ENCODE measurements around the gene ADAM12.

Gene ADAM12

DNA sequence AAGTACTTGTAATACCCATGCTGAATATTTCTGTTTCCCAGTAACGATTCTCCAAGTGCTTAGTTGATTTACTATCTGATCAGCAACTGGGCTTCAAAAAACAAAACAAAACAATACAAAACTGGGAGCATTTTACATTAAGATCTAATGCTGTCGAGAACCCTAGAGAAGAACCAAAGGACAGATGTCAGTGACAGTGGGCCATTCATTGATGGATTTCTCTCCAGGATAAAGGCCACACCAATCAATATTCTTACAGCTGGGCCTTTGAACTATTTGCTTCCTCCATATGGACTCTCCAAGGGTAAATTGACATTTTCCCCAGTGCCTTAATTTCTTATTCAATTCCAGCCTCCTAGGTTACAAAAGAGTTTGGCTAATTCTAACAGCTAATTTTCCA, 217.5 kb downstream of the ADAM12 start:
- no peak for DNase-seq

DNA sequence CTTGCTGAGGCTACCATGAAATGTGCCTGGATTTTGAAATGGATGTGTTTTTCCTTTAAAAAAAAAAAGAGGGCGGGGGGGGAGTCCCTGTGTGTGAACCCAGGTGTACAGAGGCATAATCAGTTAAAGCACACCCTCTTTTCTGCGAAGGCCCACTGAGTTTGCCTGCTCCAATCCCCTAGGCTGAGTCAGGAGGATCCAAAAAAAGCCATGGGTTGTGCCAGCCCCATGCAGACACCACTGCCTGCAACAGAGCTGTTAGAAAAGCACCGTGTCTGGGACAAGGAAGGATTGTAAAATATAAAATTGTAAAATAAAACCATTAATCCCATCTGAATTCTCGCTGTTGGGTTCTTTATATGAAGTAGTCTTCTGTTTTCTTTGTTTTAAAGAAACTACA, 217.9 kb downstream of the ADAM12 start:
- no peak for DNase-seq

DNA sequence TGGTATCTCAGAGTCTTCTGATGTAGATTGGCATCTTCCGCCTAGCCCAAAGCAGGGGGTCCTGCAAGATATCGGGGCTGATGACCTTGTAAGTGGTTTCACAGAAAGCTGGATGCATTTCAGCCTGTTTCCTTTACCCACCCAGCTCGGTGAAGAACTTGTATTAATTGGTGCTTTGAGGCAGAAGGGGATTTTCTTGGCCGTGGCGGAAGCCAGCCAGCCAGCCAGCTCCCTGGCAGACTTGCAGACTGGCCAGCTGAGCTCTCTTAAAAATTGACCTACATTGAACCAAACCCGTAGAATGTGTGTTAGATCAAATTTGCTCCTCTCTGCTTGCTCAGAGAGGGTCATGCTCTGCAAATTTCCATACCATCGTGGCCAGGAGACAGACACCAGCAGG, 218.4 kb downstream of the ADAM12 start:
- DNase-seq, result no peak

DNA sequence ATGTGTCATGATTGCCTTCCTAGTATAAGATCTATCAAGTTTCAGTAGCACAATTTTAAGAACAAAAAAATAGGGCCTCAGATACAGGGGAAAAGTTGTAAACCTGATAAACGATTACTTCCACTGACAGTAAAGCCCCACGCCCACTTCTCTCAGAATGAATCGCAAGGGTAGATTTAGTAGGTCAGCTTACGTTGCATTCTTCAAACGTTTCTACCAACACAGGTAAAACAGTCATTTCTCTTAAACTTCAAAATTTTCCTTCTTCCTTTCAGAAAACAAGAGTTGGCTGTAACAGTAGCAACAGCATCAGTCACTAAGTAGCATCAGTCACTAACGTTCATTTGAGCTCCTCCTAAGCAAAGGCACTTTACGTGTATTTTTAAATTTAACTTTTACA, 221.5 kb downstream of the ADAM12 start:
- no peak for DNase-seq

DNA sequence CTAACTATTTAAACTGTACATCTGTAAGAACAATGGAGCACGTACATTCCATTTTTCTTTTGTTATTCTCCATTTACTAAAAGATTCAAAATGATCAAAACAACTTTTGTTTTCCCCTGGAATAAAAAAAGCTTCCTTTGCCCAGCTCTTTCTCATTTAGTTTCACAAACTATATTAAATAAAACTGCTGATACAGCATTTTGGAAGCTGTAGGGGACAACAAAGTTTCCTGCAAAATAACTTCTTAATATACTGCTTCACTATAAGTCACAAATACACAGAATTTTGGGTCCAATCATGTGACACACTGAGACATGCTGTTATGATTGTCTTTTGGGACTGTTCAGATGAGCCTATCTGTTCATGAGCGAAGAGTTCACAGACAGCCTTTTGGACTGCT, 222.4 kb downstream of the ADAM12 start:
- no peak for DNase-seq

DNA sequence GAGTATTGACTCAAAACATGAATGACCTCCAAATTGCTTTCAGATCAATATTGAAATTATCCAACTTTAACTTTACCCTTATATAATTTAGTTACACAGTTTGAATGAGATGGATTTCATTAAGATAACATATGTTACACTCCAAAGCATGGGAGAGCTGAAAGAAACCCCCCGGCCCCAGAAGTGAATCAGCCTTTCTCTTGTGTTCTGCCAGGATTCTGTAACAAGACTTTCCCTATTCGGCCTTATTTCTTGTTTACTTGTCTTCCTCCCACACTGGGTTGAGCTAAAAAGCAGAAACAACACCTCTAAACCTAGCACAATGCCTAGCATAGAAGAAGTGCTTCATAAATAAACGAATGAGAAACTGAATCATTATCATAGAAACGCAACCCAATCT, 224.8 kb downstream of the ADAM12 start:
- no peak for DNase-seq

DNA sequence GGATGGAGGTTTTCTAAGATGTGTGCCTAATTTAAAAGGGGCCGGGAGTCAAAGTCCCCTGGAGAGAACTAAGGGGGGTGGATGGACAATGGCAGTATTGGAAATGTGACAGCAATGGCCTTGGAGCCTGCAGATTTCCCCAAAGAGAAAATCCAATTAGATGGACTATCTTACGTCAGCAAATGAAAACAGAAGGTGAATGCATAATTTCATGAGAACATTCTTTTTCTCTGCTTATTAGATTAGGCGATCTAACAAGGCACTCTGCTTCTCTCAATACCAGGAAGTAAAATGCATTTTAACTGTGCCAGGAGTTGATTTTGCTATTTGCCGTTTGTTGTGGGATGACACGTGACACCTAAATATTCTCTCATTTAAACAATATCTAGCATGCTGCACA, 226.6 kb downstream of the ADAM12 start:
- DNase-seq, result no peak

DNA sequence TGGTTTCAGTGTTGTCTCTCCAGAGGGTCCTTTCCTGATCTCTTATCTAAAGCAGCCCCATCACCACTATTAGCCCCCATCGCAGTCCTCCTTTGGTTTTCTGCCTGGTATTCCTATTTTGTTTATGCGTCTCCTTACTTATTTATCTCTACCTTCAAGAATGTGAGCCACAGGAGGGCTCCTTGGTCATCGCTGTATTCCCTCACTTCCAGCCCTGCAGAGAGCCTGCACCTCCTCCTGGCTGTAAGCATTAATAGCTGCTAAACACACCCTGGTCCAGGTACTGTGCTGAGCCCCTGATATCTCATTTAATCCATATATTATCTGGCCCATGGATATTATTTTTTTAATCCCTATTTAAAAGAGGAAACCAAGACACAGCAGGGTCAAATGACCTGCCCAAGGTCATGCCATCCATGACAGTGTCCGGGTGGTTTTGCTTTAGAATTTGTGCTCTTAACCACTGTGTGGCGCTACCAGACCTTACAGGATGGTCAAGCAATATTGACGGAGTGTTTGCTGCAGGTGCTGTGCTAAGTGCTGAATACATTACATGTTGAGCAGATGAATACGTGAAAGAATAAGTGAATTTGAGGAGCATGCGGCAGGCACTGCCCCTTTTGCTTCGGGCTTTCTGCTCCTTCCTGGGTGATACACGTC, 227.2 kb downstream of the ADAM12 start:
- DNase-seq, result no peak

DNA sequence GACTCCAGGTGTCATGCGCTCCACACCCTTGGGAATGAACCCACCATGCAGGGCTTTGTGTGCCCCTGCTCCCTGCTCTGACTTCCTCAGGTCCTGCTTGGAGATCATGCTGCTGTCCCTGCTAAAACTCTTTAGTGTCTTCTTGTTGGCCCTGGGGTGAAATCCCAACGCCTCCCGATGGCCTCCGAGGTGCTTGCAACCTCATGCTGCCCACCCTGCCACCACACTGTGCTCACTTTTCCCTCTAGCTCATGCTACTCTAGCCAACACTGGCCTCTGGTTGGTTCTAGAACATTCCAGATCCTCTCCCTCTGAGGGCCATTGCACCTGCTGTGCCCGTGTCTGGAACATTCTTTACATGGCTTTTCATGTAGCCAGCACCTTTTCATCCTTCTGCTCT, 227.7 kb downstream of the ADAM12 start:
- no peak for DNase-seq

DNA sequence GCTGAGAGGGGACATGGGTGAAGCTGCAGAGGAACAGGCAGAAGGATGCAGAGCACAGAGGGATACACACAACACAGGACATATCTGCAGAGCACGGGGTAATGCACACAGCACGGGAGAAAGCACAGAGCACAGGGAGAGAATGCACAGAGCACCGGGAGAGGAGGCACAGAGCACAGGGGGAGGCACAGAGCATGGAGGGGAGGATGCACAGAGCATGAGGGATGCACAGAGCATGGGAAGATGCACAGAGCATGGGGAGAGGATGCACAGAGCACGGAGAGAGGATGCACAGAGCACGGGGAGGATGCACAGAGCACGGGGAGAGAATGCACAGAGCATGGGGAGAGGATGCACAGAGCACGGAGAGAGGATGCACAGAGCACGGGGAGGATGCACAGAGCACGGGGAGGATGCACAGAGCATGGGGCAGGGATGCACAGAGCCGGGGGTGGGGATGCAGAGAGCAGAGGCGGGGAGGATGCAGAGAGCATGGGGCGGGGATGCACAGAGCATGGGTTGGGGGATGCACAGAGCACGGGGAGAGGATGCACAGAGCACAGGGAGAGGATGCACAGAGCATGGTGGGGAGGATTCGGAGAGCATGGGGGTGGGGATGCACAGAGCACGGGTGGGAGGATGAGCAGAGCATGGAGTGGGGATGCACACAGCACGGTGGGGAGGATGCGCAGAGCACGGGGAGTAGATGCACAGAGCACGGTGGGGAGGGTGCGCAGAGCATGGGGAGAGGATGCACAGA, 230.0 kb downstream of the ADAM12 start:
- no peak for DNase-seq

DNA sequence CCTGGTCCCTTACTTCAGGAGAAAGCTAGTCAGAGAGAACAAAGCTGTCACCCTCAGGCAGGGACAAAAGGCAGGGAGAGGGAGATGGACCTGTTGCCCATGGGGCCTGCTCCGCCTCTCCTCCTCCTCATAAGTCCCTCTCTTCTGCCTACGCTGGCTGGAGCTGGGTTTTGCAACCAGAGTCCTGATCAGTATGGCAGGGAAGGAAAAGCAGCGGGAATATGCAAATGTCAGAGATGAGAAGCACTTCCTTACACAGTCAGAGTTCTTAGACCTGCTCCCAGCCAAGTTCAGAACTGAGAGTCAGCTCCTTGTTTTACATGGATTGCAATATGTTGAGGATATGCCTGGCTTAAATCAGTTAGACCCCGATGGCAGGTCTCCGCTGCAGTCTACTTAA, 231.1 kb downstream of the ADAM12 start:
- DNase-seq, result no peak

DNA sequence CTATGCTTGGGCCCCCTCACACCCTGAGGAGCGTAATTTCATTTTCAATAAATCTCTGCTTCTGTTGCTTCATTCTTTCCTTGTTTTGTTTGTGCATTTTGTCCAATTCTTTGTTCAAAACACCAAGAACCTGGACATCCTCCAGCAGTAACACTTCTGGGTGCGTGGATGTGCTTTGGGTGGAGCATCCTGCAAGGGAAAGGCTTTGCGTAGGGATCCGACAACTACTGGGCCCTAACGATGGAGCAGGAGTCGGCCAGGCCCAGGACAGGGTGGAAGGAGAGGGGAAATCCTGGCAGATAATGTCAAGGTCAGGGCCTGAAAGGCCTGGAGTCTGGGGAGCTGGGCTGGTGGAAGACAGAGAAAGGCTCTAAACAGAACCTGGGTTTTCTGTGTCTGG, 231.8 kb downstream of the ADAM12 start:
- no peak for DNase-seq

DNA sequence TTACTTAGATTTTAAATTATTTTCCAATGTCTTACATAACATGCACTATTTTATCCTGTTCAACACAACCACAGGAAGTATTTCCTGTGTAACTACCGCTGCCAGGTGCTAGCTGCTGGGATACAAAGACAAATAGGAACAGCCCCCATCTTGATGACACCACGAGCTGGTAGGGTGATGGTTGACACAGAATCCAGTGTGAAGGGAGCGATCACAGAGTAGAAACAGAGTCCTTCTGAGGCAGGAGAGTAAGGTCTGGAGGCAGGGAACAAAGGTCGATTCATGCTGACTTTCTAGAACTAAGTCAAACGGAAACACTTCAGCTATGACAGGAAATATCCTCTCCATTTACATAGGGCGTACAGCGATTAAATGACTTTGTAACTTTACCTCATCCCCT, 232.3 kb downstream of the ADAM12 start:
- DNase-seq, result no peak

DNA sequence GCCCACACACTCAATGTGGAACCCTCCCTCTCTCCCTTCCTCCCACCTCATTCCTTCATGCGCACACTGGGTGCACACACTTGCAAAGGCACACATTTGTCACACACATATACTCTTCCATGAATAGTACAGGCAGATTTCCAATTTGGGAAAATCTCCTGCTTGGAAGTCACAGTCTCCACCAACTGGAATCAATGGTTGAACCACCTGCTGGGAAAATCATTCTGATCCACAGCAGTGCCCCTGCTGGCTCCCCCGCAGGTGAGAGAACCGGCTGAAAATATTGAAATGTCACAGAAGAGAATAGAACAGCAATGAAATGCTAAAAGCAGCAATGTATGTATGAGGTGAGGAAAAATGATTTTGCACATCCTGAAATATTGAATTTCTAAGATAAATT, 232.7 kb downstream of the ADAM12 start:
- no peak for DNase-seq

DNA sequence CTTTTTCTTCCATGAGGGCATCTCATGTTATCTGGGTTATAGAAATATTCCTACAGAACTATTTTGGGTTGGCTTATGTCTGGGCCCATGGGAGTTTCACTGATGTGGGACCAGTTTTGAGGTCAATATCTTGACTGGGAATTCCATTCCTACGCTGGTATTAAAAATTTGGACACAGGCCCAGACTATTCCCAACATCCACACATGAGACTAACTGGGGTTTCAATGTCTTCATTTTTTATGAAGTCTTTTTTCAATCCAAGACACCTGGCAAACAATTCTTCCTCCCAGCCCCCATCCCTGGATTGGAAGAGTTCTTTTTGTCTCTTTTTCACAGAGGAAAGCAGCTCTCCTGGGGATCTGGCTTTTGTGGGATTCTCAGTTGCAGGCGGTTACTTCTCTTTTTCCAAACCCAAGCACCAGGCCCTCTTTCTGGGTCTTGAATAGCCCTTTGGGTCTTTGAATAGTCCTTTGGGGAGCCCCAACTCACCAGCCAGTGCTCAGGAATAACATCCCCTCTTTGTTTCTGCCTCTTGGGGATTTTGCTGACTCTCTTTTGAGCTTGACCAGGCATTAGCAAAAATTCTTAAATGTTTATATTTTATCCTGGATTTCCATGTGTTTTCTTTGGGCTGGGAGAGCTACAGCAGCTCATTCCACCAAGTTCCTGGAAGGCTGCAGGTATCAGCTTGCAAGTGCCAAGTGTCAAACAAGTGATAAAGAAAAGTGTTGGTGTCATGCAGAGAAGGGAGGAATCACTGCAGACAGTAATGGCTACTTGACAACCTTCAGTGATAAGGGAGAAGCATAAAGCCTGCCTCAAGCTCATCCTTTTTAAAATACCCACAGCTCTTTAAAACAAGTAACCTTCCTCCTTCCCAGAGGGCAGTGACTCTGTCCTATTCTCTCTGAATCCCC, 234.3 kb downstream of the ADAM12 start:
- peak; percentile 83 for DNase-seq

DNA sequence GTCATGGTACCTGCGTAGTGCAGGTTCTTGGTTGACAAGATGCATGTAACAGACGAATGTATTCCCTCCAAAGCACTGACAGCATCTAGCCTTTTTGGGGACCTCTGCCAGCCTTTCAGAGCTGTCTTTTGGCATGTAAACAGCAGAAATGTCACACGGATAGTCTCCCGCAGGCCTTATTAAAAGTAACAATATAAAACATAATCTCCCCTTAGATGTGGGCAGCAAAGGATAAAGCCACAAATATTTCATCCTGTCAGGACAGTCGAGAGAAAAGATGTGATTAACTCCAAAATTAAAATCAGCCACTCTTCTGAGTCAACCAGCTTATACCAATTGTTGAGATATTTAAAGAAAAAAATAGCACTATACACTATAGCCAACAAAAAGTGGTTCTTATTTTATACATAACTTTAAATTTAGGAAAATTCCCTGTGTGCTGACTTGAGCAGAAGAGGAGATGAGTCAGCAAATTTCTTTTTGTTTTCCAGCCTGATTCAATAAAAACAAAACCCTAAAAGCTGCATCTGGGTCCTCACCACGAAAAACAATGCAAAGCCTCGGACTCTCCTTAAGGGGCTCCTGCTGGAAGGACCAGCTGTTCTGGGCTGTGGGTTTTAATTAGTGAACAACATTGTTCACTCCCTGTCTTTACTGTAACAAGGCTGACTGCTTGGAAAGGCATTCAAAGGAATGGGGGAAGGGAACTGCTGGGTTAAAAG, 240.2 kb downstream of the ADAM12 start:
- peak; percentile 94 for DNase-seq

DNA sequence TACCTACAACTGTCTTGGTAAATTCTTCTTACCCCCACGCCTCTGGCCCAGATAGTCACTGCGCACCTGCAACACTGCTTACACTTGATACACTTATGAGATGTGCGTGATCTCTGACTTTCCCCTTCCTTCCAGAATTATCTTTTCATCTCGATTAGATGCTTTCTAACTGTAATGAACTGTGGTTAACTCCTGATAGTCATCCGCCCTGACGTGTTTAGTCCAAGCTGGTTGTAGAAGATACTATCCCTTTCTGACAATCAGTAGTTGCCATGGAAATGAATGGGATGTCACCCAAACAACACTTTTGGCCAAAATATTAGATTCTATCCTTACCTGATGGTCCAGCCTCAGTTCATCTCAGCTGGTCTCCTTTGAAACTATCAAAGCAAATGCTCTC, 241.5 kb downstream of the ADAM12 start:
- no peak for DNase-seq

DNA sequence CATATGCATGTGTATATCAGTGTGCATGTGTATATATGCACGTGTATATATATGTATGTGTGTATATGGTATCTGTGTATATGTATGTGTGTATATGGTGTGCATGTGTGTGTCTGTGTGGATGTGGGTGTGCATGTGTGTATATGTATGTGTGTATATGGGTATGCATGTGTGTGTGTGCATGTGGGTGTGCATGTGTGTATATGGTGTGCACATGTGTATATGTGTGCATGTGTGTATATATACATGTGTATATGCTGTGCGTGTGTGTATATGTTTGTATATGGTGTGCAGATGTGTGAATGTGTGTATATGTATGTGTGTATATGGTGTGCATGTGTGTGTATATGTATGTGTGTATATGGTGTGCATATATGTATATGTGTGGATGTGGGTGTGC, 245.2 kb downstream of the ADAM12 start:
- DNase-seq, result no peak

DNA sequence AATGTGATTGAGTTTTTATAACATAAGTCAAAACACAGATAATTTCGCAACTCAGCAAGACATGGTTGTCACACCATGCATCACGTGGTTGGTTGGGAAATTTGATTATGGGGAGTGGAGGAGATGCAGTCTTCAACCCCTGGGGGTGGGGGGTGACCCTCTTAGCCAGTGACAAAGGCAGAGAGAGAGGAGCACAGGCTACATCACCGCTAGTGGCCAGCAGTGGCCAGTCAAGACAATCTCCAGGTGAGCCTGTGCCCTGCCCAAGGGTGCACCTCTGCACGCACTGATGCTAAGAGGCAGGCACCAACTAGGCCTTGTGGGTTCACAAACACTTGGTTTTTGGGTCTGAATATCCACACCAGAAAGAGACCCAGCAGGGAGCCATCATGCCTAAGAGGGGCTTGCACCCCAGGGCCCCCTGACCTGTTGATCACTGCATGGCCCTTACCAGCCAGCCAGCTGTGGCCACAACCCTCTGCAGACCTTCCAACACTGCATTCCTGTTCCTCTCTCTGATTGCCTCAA, 247.5 kb downstream of the ADAM12 start:
- no peak for DNase-seq

DNA sequence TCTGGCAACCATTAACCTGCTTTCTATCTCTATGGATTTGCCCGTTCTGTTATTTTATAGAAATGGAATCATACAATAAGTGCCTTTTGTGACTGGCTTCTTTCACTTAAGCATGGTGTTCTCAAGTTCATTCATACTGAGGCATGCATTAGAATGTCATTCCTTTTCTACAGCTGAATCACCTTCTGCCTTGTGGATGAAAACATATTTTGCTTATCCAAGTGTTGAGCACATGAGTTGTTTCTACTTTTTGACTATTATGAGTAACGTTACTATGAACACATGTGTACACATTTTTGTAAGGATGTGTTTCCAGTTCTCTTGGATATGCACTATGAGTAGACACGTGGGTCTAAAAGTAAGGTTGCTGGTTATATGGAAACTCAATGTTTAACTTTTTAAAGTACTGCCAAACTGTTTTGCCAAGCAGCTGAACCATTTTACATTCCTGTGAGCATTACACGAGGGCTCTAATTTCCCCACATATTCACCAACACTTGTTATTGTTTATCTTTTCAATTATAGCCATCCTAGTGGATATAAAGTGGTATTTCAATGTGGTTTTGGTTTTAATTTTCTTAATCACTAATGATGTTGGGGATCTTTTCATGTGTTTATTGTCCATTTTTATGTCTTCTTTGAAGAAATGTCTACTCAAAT, 250.6 kb downstream of the ADAM12 start:
- DNase-seq, result peak; percentile 54

DNA sequence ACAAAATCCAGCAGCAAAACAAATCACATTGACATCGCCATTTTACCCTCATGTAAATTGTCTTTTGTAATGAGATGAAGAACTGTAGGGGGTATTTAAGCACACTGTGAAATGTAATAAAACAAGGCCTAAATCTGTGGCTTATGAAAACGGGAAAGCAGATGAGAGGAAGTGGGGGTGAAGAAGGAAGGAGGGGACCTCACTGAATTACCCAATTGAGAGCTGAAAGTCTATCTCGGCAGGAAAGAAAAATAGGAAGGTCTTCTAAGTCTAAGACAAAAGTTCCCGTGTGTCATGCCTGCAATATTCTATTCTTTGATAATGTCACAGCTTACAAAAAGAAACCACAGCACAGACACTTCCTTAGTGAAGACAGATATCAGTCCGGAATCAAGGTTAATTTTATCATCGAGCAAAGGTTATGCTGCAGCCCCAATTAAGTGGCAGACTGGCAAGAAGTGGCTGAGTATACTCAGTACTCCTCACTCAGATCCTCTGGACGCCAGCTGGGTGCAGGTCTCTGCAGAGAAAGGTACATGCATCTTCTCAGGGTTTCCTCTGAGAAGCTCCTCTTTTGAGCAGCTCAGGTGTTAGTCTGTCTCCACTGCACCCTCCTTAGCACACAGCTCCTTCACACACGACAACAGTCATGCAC, 252.2 kb downstream of the ADAM12 start:
- no peak for DNase-seq

DNA sequence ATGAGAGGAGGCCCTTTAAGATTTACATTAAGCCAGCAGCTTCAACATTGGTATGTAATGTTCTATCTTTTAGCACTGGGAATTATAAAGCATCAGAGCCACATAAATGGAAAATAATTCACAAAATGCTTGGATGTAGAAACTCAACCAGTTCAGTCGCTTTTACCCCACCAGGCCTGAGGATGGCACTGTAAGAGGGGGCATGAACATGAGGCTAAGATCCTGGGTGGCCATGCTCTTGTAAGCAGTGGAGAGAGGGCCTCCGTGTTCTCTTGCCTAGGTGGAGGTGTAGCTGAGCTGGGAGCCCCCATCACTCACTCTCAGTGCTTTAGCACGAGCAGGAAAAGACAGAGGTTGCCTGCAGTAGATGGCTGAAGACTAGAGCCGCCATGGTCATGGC, 253.1 kb downstream of the ADAM12 start:
- DNase-seq, result no peak

Data from fibroblast of skin of right quadriceps (primary cell).